Adipocyte (in vitro differentiated cells): ENCODE data around the gene IL4.

ENCODE experiments used
- DNase-seq: peaks from one replicate; pipeline ENCODE4 v3.0.0-alpha.2; 2015; ENCODE audit warnings: low read depth
- H3K27me3 ChIP-seq: replicated peaks from 2 replicates; pipeline ENCODE4 v1.7.0; 2013; ENCODE audit warnings: mild to moderate bottlenecking, low read length, moderate library complexity; ENCODE audit not compliant: control insufficient read depth, insufficient read depth
- H3K36me3 ChIP-seq: 2 replicates; pipeline ENCODE4 v1.7.0; 2013; ENCODE audit warnings: low read length, mild to moderate bottlenecking, moderate library complexity; ENCODE audit not compliant: control insufficient read depth, insufficient read depth, severe bottlenecking
- H3K4me1 ChIP-seq: 2 replicates; pipeline ENCODE4 v1.7.0; 2013; ENCODE audit warnings: mild to moderate bottlenecking, low read length, moderate library complexity; ENCODE audit not compliant: control insufficient read depth, insufficient read depth
- H3K4me3 ChIP-seq: 2 replicates; pipeline ENCODE4 v1.7.0; 2013; ENCODE audit warnings: mild to moderate bottlenecking, low read length, moderate library complexity
- H3K9ac ChIP-seq: 2 replicates; pipeline ENCODE4 v1.7.0; 2013; ENCODE audit warnings: mild to moderate bottlenecking, low read length, moderate library complexity
- H3K9me3 ChIP-seq: 2 replicates; pipeline ENCODE4 v1.7.0; 2013; ENCODE audit warnings: mild to moderate bottlenecking, low read length, moderate library complexity; ENCODE audit not compliant: control insufficient read depth

IL4 gene

DNA sequence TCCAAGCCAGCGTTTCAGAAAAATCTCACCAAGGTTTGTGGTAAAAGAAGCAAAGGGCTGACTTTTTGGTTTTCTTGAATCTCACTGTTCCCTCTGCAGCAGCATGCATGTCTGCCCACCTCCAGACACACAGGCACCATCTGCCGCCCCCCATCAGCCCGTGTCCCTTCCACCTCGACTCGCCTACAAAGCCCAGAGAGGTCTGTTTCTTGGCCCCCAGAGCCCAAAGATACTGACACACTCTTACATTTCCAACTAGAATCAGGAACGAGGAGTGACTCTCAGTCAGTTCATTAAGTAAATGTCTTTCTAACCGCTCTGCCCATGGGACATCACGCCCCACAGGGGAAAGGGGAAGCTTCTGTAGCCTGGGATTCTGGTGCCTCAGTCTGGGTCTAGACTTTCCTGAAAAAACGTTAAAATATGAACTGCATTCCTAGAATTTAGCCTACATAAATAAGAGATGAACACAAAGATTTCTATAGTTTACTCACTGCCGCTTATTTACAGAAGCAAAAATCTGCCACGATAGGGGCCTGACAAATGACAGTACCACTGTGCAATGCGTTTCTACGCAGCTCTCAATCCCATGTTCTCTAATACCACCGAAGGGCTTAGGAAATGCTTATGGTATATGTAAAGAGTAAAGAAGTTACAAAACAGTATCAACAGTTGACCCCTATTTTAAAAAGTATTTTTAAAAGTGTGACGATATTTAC lies 4.1 kb downstream of the IL4 start:
- H3K4me3 ChIP-seq: no peak overlapping the region
- peaks cover 5% of the 10 kb centered on the region for H3K27me3 ChIP-seq
- H3K9me3 ChIP-seq: no peaks in the 10 kb centered on the region
- H3K9ac ChIP-seq: no peak overlapping the region
- DNase-seq: no peak
- H3K36me3 ChIP-seq: no peaks in the 10 kb centered on the region
- peaks cover 29% of the 10 kb centered on the region for H3K4me1 ChIP-seq

DNA sequence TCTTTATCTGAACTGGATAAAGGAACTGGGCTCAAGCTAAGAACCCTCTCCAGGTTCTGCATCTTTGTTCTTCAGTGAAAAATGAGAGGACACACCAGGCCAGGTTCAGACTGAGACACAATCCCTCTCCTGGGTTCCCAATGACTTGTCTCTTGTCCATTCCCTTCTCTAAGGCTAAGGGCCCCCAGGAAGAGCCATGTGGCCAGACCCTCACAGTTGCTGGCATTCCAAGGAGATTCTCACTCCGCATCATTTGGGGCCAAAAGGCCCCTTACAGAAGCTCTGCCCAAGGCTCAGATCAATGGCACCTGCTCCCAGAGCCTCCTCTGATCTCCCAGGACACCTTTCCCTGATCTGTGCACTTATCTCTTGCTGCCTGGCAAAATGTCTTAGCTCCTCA lies 4.9 kb downstream of the IL4 start:
- Histone ChIP-seq H3K36me3 (no peaks in the 10 kb centered on the region), H3K27me3 (peaks cover 5% of the 10 kb centered on the region), H3K4me3 (no peak overlapping the region), H3K4me1 (peaks cover 29% of the 10 kb centered on the region), H3K9me3 (no peaks in the 10 kb centered on the region), H3K9ac (no peak overlapping the region)
- DNase-seq: no peak

DNA sequence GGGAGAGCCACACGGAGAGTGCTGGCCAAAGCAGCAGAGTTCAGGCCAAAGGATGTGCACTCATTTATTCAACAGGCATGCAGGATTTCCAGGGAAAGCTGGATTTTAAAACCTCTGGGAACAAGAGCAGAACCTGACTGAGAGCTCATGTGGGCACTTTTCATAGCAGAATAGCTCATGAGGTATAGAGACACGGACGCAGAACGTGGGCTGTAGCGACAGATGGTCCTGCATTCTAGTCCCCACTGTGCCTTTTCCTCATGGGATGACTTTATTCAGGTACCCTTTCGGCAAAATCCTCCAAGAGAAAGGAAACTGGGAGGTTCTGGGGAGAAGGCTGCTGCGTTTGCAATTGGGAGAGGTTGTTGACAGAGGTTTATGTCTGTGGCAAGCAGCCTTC lies 5.4 kb downstream of the IL4 start:
- DNase-seq: no peak
- Histone ChIP-seq H3K4me3 (no peak overlapping the region), H3K9ac (no peak overlapping the region)

DNA sequence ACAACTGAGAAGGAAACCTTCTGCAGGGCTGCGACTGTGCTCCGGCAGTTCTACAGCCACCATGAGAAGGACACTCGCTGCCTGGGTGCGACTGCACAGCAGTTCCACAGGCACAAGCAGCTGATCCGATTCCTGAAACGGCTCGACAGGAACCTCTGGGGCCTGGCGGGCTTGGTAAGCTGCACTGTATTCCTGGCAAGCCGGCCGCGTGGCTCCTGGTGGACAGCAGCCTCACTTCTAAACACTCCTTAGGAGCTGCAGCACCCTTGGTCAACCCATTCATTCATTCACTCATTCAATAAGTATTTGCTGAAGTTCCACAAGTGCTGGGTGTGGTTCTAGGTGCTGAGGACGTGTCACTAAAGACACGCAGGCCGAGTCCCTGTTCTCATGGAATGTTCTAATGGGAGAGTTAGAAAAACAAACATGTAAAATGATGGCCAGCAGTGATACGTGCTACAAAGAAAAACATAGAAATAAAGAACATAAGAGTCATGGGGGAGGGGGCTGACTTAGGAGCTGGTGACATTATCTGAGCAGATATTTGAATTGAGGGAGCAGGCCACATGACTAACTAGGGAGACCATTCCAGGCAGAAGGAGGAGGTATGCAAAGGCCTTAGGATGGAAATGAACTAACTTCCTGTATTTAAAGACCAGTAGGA lies 6.1 kb downstream of the IL4 start:
- Histone ChIP-seq H3K4me3 (no peak overlapping the region), H3K27me3 (peaks cover 5% of the 10 kb centered on the region), H3K4me1 (peaks cover 19% of the 10 kb centered on the region), H3K9me3 (no peaks in the 10 kb centered on the region), H3K36me3 (no peaks in the 10 kb centered on the region), H3K9ac (no peak overlapping the region)
- DNase-seq: no peak

More for the DNA sequence above, 5.4 kb downstream of the IL4 start:
- Histone ChIP-seq H3K9me3 (no peaks in the 10 kb centered on the region), H3K27me3 (peaks cover 5% of the 10 kb centered on the region), H3K36me3 (no peaks in the 10 kb centered on the region), H3K4me1 (peaks cover 26% of the 10 kb centered on the region)

DNA sequence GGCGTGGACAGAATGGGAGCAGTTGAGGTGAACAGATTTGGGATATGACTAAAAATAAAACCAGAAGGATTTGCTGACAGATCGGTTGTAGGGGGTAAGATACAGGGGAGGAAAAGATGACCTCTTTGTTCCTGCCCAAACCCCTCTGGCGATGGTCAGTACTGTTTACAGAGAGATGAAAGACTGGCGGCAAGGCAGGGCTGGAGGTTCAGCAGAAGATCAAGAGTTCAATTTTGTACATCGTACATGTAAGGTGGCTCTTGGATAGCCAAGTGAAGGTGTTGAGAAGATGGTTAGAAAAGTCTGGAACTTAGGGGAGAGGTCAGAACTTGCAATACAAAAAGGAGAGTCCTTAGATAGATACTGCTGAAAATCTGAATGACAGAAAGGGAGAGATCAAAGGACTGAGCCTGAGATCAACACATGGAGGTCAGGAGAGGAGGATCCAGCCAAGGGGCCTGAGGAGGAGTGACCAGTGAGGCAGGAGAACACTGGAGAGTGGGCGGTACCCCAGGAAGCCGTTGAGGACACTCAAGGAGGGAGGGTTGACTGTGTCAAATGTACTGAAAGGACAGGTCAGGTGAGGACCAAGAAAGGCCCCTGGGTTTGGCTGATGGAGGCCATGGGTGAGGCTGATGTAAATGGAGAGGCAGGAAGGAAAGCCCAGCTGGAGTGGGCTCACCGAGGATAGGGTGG lies 7.1 kb downstream of the IL4 start:
- no peaks in the 10 kb centered on the region for H3K36me3 ChIP-seq
- H3K27me3 ChIP-seq: peaks cover 5% of the 10 kb centered on the region
- no peak overlapping the region for H3K4me3 ChIP-seq
- no peak for DNase-seq
- no peak overlapping the region for H3K9ac ChIP-seq
- H3K4me1 ChIP-seq: peaks cover 13% of the 10 kb centered on the region
- H3K9me3 ChIP-seq: no peaks in the 10 kb centered on the region

DNA sequence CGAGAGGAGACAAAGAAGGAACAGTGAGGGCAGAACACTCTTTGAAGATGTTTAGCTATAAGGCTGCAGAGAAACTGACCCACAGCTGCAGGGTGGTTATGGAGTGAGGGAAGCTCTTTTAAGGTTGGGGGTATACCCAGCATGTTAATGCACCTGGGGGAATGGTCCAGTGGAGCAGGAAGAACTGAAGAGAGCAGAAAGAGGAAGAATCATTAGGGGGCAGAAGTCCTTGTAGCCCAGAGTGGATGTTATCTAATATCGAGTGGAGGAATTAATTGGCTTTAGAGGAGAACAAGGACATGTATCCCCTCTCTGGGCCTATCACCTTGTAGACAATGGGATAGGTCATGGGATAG lies 7.7 kb downstream of the IL4 start:
- Histone ChIP-seq H3K4me1 (peaks cover 13% of the 10 kb centered on the region), H3K27me3 (peaks cover 5% of the 10 kb centered on the region), H3K4me3 (no peak overlapping the region), H3K9me3 (no peaks in the 10 kb centered on the region), H3K36me3 (no peaks in the 10 kb centered on the region), H3K9ac (no peak overlapping the region)
- no peak for DNase-seq

DNA sequence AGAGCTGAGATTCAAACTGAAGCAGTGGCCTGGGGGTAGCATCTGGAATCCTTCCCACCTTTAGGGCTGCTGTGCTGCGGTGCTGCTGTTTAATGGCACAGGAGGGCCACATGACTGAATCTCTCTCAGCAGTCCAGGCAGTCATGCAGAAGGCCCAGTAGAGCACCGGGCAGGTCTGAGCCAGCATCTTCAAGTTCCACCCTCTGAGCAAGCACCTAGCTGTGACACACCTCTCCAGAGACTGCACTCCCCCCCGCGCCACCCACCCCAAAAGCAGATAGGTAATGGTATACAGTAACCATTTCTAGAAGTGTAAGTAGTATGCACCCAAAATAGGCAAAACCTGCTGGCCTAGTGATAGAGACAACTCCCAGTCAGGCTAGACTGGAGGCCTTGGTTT lies 8.2 kb downstream of the IL4 start:
- Histone ChIP-seq H3K9me3 (no peaks in the 10 kb centered on the region), H3K9ac (no peak overlapping the region), H3K36me3 (no peaks in the 10 kb centered on the region), H3K4me3 (no peak overlapping the region), H3K4me1 (peaks cover 8% of the 10 kb centered on the region), H3K27me3 (peaks cover 5% of the 10 kb centered on the region)
- no peak for DNase-seq

DNA sequence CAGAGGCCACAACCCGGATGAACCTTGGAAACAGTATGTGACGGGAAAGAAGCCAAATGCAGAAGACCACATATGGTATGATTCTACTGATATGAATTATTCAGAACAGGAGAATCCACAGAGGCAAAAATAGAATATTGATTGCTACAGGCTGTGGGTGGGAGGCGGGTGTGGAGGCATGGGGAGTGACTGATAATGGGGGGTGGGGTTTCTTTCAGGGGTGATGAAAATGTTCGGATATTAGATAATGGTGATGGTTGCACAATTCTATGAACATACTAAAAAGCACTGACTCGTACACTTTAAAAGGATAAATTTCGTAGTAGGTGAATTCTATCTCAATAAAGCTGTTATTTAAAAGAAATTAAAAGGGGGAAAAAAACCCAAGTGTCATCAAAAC lies 10.7 kb downstream of the IL4 start:
- Histone ChIP-seq H3K27me3 (no peaks in the 10 kb centered on the region), H3K4me1 (peaks cover 11% of the 10 kb centered on the region), H3K9me3 (no peaks in the 10 kb centered on the region), H3K4me3 (no peak overlapping the region), H3K36me3 (no peaks in the 10 kb centered on the region), H3K9ac (no peak overlapping the region)
- no peak for DNase-seq

DNA sequence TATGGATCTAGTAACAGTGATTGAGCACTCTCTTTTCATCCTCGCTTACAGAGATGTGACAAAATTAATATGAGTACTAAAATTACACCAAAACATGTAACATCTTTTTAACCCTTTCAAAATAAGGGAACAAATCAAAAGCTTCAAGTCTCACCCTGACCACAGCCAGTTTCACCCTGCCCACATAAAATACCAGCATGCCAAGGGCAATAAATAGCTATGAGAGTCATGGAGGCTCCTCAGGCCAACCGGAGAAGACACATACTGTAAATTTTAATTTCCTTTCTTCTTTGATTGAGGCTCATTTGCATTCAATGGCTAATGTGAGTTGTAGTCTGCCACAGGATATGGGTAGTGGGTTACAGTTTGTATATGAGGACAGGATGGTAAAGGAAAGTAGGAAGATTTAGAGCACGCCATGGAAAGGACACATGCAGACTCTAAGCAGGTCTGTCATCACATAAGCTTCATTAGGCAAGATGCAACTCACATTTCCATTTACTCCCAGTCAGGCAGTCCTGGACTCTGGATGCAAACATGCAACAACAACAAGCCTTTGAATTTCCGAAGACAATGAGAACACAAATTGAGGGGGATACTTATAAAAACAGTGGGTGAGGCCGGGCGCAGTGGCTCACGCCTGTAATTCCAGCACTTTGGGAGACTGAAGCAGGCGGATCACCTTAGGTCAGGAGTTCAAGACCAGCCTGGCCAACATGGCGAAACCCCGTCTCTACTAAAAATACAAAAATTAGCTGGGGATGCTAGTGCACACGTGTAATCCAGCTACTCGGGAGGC lies 11.3 kb downstream of the IL4 start:
- Histone ChIP-seq H3K9me3 (no peaks in the 10 kb centered on the region), H3K27me3 (no peaks in the 10 kb centered on the region), H3K36me3 (no peaks in the 10 kb centered on the region), H3K4me3 (no peak overlapping the region), H3K9ac (no peak overlapping the region), H3K4me1 (peaks cover 11% of the 10 kb centered on the region)
- no peak for DNase-seq

DNA sequence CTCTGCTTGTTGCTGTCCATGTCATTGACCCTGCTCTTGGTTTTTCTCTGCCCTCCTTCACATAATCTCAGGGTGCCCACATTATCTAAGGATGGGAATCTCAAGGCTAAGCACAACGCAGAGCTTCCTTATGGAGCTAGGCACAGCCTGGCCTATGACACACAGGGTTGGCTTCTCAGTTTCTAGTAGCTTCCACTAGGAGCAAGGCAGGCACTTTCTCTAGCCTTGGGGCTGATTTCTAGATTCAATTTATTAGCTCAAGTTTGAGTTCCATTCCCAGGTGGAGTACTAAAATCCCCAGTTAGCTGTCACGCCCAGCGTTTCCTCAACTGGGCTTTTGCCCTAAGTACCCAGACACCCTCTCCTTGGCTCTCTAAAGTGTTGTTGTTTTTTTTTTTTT lies 12.4 kb downstream of the IL4 start:
- Histone ChIP-seq H3K27me3 (no peaks in the 10 kb centered on the region), H3K36me3 (no peaks in the 10 kb centered on the region), H3K4me1 (peaks cover 11% of the 10 kb centered on the region), H3K9me3 (no peaks in the 10 kb centered on the region), H3K4me3 (no peak overlapping the region), H3K9ac (no peak overlapping the region)
- no peak for DNase-seq

DNA sequence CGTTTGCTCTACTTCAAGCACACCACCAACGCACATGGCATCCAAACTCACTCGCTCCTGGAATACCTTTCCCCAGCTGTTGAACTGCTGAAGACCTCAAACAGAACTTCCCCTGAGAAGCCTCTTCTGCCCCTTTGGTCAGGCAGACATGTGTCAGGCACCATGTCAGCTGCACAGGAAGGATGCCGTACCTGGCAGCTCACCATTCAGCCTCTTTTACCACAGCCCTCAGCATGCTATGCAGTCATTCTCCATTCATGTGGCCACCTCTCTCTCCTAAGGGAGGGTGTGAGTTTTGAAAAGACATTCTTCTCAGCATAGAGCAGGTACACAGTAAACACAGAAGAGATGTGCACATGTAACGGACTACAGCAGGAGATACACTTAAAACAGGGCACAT lies 14.2 kb downstream of the IL4 start:
- no peak overlapping the region for H3K4me3 ChIP-seq
- no peak overlapping the region for H3K9ac ChIP-seq
- DNase-seq: no peak
- H3K4me1 ChIP-seq: peaks cover 11% of the 10 kb centered on the region
- H3K9me3 ChIP-seq: no peaks in the 10 kb centered on the region
- no peaks in the 10 kb centered on the region for H3K36me3 ChIP-seq
- no peaks in the 10 kb centered on the region for H3K27me3 ChIP-seq
